ENCODE measurements around the gene MICALL1. TPM values are rescaled to one million over a fixed set of nuclear protein-coding genes. Genes with fewer than 3 reads are reported as not detected.

The MICALL1 gene
- total and polyA plus RNA-seq, 2 of the 13 experiments (the other 11 are each of a cell fraction or from before 2014, with no cell fraction given): 7.6 to 10.6 TPM

DNA sequence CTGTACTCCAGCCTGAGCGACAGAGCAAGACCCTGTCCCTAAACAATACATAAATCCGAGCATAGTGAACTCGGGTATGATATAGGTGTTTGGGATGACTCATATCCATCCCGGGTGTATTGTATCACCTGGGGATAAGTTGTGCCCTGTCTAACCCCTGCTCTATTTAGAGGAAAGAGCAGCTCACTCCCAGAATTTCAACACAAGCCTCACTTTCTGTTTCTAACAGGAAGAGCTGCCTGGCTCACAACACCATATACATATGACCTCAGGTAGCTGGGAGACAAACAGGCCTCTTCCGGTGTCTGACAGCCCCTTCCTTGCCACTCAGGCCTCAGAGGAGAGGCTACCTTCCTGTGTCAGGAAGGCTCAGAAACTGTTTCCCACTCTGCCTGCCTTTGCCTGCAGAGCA is 9.9 kb upstream of the MICALL1 start (continued):
- TF ChIP-seq ZNF703 (CRISPR knock-in tag; IDR thresholded peaks at IDR 0.05; ENCODE audit: borderline replicate concordance) (no peak), SOX5 (CRISPR knock-in tag; IDR thresholded peaks at IDR 0.05; ENCODE audit: borderline replicate concordance) (peak; percentile 70; the same call in 1 of the 2 replicates), HNF4G (IDR thresholded peaks at IDR 0.05; ENCODE audit: borderline replicate concordance, low read depth, low read length) (no peak), HNF4G (CRISPR knock-in tag; IDR thresholded peaks at IDR 0.05; ENCODE audit: borderline replicate concordance, low read depth) (no peak), NR2C2 (CRISPR knock-in tag; IDR thresholded peaks at IDR 0.05; ENCODE audit: borderline replicate concordance) (peak; percentile 65; the same call in 1 of the 2 replicates), MXI1 (IDR thresholded peaks at IDR 0.05; ENCODE audit: borderline replicate concordance, low read depth, low read length) (peak; percentile 47; the same call in 1 of the 3 replicates), ZNF460 (CRISPR knock-in tag; IDR thresholded peaks at IDR 0.05; ENCODE audit: borderline replicate concordance) (no peak), ZC3H4 (CRISPR knock-in tag; IDR thresholded peaks at IDR 0.05; ENCODE audit: borderline replicate concordance) (no peak), YEATS2 (CRISPR knock-in tag; IDR thresholded peaks at IDR 0.05; ENCODE audit: borderline replicate concordance) (peak; percentile 55; the same call in 1 of the 2 replicates), NONO (IDR thresholded peaks at IDR 0.05) (no peak), NONO (CRISPR knock-in tag; conservative IDR thresholded peaks at IDR 0.05) (0 out of 2 replicates have a peak, but pooled peaks have one; percentile 22), THYN1 (CRISPR knock-in tag; IDR thresholded peaks at IDR 0.05; ENCODE audit: borderline replicate concordance, low read depth) (no peak), SRSF9 (IDR thresholded peaks at IDR 0.05; ENCODE audit: borderline replicate concordance, insufficient read depth, low read depth, low read length, poor library complexity, severe bottlenecking) (no peak), ZNF382 (CRISPR knock-in tag; IDR thresholded peaks at IDR 0.05; ENCODE audit: borderline replicate concordance) (no peak), RARA (CRISPR knock-in tag; IDR thresholded peaks at IDR 0.05) (peak; percentile 85)
- TF ChIP-seq, protein P1, sequence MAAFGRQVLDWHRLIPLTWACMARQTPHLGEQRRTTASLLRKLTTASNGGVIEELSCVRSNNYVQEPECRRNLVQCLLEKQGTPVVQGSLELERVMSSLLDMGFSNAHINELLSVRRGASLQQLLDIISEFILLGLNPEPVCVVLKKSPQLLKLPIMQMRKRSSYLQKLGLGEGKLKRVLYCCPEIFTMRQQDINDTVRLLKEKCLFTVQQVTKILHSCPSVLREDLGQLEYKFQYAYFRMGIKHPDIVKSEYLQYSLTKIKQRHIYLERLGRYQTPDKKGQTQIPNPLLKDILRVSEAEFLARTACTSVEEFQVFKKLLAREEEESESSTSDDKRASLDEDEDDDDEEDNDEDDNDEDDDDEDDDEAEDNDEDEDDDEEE (CRISPR knock-in tag; IDR thresholded peaks at IDR 0.05): no peak
- TF ChIP-seq, protein P2, sequence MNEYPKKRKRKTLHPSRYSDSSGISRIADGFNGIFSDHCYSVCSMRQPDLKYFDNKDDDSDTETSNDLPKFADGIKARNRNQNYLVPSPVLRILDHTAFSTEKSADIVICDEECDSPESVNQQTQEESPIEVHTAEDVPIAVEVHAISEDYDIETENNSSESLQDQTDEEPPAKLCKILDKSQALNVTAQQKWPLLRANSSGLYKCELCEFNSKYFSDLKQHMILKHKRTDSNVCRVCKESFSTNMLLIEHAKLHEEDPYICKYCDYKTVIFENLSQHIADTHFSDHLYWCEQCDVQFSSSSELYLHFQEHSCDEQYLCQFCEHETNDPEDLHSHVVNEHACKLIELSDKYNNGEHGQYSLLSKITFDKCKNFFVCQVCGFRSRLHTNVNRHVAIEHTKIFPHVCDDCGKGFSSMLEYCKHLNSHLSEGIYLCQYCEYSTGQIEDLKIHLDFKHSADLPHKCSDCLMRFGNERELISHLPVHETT (CRISPR knock-in tag; conservative IDR thresholded peaks at IDR 0.05): no peak
- TF ChIP-seq, protein P3, sequence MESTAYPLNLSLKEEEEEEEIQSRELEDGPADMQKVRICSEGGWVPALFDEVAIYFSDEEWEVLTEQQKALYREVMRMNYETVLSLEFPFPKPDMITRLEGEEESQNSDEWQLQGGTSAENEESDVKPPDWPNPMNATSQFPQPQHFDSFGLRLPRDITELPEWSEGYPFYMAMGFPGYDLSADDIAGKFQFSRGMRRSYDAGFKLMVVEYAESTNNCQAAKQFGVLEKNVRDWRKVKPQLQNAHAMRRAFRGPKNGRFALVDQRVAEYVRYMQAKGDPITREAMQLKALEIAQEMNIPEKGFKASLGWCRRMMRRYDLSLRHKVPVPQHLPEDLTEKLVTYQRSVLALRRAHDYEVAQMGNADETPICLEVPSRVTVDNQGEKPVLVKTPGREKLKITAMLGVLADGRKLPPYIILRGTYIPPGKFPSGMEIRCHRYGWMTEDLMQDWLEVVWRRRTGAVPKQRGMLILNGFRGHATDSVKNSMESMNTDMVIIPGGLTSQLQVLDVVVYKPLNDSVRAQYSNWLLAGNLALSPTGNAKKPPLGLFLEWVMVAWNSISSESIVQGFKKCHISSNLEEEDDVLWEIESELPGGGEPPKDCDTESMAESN (CRISPR knock-in tag; conservative IDR thresholded peaks at IDR 0.05): no peak
- TF ChIP-seq, protein P4, sequence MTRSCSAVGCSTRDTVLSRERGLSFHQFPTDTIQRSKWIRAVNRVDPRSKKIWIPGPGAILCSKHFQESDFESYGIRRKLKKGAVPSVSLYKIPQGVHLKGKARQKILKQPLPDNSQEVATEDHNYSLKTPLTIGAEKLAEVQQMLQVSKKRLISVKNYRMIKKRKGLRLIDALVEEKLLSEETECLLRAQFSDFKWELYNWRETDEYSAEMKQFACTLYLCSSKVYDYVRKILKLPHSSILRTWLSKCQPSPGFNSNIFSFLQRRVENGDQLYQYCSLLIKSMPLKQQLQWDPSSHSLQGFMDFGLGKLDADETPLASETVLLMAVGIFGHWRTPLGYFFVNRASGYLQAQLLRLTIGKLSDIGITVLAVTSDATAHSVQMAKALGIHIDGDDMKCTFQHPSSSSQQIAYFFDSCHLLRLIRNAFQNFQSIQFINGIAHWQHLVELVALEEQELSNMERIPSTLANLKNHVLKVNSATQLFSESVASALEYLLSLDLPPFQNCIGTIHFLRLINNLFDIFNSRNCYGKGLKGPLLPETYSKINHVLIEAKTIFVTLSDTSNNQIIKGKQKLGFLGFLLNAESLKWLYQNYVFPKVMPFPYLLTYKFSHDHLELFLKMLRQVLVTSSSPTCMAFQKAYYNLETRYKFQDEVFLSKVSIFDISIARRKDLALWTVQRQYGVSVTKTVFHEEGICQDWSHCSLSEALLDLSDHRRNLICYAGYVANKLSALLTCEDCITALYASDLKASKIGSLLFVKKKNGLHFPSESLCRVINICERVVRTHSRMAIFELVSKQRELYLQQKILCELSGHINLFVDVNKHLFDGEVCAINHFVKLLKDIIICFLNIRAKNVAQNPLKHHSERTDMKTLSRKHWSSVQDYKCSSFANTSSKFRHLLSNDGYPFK (CRISPR knock-in tag; IDR thresholded peaks at IDR 0.05; ENCODE audit: borderline replicate concordance): no peak
- TF ChIP-seq, protein P5, sequence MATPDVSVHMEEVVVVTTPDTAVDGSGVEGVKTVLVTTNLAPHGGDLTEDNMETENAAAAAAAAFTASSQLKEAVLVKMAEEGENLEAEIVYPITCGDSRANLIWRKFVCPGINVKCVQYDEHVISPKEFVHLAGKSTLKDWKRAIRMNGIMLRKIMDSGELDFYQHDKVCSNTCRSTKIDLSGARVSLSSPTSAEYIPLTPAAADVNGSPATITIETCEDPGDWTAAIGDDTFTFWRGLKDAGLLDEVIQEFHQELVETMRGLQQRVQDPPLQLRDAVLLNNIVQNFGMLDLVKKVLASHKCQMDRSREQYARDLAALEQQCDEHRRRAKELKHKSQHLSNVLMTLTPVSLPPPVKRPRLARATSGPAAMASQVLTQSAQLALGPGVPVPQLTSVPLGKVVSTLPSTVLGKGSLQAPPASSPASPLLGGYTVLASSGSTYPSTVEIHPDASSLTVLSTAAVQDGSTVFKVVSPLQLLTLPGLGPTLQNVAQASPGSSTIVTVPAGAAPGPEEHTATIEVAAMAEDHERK (CRISPR knock-in tag; IDR thresholded peaks at IDR 0.05; ENCODE audit: low read depth): no peak
